Subcutaneous adipose tissue (tissue), 4 donors: ENCODE data around the gene ANKRD52. TPM values are rescaled to one million over a fixed set of nuclear protein-coding genes. Genes with fewer than 3 reads are reported as not detected.

Source experiments
- CTCF ChIP-seq: fragments of 450-650 bp; IDR thresholded peaks from one replicate; pipeline ENCODE4 v1.5.1; 2016; ENCODE audit warnings: low read depth, mild to moderate bottlenecking, control low read depth, antibody characterized with exemption, moderate library complexity
- total RNA-seq, 4 donors: library from RNA; depleted of rRNA; stranded (reverse); fragments of >200 nt; gene quantifications; one replicate each; pipeline ENCODE4 v1.1.0, GENCODE V29; 2016

Gene ANKRD52
- total RNA-seq, 4 donors from 2014 or later = 14.3 to 24.1 (median 19.9) TPM

GRCh38 chr12:56256326-56256960 is 1.7 kb downstream of the ANKRD52 start:
- TF ChIP-seq CTCF = no peak

- TF ChIP-seq CTCF = no peak
Measured at GRCh38 chr12:56255671-56256070, 2.5 kb downstream of the ANKRD52 start.

GRCh38 chr12:56253091-56253490 is 5.1 kb downstream of the ANKRD52 start:
- TF ChIP-seq CTCF = no peak

GRCh38 chr12:56252649-56253048 is 5.5 kb downstream of the ANKRD52 start:
- no peak for TF ChIP-seq CTCF

GRCh38 chr12:56248711-56249110 is 9.5 kb downstream of the ANKRD52 start:
- TF ChIP-seq CTCF = no peak

GRCh38 chr12:56247923-56248322 is 10.3 kb downstream of the ANKRD52 start:
- TF ChIP-seq CTCF = no peak

GRCh38 chr12:56244494-56244893 is 13.7 kb downstream of the ANKRD52 start:
- no peak for TF ChIP-seq CTCF
